Inflammatory macrophage treated with lipopolysaccharide for 1 hour (primary cell): Measurements from ENCODE around the gene TWIST2.

Experiments
- DNase-seq, 2 donors: peaks; one replicate each; pipeline ENCODE4 v3.0.0-alpha.2; 2020 to 2022

Gene TWIST2

DNA sequence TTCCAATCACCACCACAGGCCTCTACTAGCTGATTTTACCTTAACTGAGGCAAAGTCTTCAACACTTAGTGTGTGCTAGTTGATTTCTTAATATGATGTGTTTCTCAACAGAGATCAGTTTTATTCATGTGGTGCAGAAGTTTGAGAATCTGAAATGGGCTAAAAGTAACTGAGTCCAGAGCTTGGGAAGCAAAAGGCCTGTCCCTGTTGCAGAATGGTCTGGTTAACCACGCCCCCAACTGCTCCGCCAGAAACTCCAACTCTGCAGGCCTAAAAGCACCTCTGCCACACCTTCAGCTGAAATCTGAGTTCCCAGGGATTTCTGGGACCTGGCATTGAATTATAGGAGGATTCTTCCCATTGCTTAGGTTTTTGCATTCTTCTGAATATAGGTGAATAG is 44.9 kb downstream of the TWIST2 start:
- DNase-seq: no peak

- no peak for DNase-seq
Observed at GRCh38 chr2:238893349-238894000, 45.6 kb downstream of the TWIST2 start.

GRCh38 chr2:238894226-238894949 is 46.5 kb downstream of the TWIST2 start:
- no peak for DNase-seq

DNA sequence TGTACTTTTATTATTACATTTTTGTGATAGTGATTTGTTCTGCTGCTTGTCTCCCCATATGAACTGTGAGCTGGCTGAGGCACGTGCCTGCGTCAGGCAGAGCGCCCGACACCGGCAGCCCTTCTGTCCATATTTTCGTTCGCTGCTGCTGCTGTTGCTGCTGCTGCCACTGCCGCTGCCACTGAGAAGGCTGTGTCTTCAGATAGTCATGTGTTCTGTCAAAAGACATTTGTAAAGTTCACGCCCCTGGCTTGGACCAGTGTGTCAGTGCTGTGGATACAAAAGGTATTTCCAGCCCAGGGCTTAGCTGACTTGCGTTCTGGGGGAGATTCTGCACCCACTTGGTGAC is 47.0 kb downstream of the TWIST2 start:
- no peak for DNase-seq

- DNase-seq: no peak
Observed at GRCh38 chr2:238895361-238895882, 47.5 kb downstream of the TWIST2 start.

DNA sequence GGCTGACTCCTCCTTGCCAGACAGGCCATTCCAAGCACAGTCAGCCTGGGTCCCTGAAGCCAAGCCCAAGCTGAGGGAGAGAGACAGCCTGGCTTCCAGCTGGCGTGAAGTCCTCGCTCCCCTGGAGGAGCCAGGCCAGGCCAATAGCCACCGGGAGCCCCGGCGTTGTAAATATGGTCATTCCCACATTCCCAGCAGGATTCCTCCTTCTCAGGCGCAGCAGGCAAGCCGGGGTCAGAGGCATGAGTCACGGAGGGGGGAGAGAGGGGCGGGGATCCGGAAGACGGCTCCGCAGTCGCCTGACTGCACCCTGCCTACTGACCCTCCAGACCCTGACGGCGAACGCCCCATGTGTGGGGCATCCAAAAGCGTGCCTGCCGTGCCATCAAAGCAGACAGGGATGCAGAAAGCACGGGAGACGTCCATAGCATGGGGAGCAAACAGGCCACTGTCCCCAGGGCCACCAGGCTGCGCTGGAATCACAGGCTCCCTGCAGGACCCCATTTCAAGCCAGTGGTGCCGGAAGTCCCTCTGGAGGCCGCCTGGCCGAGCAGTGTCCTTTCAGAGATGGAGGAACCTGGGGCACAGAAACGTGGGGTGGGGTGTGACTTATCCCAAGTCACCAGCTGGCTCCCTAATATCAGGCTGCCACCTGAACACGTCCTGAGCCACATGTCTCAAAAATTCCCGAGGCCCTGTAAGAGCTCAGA is 48.2 kb downstream of the TWIST2 start:
- no peak for DNase-seq

GRCh38 chr2:238896641-238897040 is 48.8 kb downstream of the TWIST2 start:
- DNase-seq: no peak

- DNase-seq: no peak
Observed at GRCh38 chr2:238897122-238897880, 49.4 kb downstream of the TWIST2 start.

DNA sequence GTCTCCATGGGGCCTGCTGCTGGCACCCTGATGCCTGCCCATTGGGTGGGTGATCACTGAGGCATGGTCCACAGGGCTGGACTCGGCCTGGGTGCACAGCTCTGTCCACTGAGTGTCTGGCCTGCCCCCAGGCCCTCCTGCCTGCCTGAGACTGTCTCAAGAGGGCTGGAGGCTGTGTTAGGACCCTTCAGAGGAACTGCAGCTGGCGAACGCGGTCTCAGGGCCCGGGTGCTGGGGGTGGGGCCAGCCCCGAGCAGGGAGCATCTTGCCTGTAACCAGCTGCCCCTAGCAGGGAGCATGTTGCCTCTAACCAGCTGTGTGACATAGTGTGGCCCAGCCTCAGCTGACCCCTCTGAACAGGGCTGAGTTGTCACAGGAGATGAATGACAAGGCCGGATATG is 50.0 kb downstream of the TWIST2 start:
- no peak for DNase-seq

GRCh38 chr2:238898534-238899281 is 50.8 kb downstream of the TWIST2 start:
- DNase-seq: no peak

GRCh38 chr2:238899386-238899785 is 51.5 kb downstream of the TWIST2 start:
- no peak for DNase-seq

- DNase-seq: no peak
Observed at GRCh38 chr2:238900511-238900910, 52.6 kb downstream of the TWIST2 start.

GRCh38 chr2:238901461-238902057 is 53.7 kb downstream of the TWIST2 start:
- no peak for DNase-seq

- DNase-seq: no peak
Observed at GRCh38 chr2:238902285-238902684, 54.4 kb downstream of the TWIST2 start.

GRCh38 chr2:238903141-238903540 is 55.3 kb downstream of the TWIST2 start:
- DNase-seq: no peak

DNA sequence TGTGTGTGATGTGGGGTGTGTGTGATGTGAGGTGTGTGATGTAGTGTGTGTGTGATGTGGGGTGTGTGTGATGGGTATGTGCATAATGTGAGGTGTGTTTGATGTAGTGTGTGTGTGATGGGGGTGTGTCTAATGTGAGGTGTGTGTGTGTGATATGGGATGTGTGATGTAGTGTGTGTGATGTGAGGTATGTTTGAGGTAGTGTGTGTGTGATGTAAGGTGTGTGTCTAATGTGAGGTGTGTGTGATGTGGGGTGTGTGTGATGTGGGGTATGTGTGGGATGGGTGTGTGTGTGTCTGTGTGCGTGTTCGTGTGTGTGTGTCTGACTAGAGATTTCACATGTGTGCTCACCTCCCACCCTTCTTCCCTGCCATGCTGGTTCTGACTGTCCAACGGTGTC is 56.3 kb downstream of the TWIST2 start:
- DNase-seq: no peak

DNA sequence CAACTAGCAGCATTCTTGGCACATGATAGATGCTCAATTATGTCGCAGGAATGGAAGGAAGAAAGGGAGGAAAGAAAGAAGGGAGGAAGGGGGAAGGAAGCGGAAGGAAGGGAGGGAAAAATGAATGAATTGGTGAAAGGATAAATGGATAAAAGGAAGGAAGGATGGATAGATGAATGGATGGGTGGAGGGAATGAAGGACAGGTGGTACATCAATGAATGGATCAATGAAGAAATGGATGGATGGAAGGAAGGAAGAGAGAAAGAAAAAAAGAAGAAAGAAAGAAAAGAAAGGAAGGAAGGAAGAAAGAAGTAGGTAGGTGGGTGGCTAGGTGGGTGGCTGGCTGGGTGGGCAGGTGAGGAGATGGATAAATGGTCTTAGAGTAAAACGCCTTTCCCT is 56.8 kb downstream of the TWIST2 start:
- no peak for DNase-seq

GRCh38 chr2:238905224-238905623 is 57.3 kb downstream of the TWIST2 start:
- no peak for DNase-seq

DNA sequence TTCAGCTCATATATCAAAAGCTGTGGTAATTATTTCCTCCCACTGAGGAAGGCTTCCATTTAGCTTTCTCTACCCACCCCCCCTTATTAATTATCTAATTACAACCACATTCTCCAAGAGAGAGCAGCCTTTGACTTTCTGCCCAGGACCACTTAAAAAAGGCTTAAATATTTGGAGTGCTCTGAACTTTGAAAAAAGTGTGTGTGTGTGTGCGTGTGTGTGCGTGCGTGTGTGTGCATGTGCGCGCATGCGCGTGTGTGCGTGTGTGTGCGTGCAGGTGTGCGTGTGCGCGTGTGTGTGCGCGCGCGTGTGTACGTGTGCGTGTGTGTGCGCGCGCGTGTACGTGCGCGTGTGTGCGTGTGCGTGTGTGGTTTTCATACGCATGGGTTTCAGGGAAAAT is 57.8 kb downstream of the TWIST2 start:
- DNase-seq: no peak

DNA sequence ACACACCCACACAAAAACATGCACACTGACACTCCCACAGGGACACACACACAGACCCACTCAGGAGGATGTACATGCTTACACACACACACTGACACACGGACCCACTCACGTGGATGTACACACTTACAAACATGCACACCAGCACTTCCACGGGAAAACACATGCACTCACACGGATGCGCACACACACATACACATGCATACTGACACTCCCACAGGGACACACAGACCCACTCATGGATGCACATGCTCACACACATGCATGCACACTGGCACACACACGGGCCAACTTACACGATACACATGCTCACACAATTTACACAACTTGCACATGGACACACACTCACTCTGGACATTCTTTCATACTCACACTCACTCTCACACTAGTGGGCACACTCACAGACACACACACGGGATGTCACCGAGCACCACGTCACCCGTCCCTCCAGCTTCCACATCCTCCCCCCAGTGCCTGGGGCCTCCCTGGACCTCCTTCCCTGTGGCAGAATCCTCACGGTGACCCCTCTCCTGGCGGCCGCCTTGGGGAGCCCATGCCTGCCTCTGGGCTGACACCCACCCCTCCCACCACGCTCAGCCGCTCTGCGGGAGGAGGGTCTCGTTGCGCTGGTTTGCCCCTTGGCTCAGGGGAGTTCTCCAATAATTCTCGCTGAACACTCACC is 58.5 kb downstream of the TWIST2 start:
- DNase-seq: no peak

DNA sequence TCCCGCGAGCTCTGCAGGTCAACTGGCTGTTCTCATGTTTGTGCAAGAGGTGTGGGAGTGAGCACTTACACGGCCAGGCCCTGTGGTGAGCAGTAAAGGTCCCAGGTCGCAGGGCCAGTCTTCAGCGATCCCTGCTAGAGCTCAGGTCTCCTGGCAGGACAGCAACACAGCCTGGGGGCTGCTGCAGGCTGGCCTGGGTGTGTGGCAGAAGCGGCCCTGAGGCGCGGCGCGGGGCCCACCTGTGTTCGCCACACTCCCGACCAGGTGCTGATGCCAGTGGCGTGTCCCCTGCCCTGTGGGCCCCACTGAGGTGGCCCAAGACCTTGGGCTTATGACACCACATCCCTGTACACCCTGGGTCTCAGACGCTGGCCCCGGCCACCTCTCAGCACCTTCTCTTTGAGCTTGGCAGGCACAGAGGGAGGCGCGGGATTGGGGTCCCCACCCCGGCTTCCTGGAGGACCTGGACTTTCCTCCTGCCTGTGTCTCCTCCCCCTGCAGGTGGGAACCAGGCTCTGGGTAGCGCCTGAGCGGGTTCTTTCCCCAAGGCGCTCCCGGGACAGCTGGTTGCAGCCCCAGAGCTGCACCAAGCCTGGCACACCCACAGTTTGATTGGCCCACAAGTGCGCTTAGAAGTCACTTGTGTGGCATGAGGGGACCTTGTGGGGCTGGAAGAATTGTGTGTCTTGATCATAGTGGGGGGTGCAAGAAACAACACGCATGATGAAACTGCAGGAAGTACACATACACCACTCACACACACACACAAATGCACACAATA is 59.2 kb downstream of the TWIST2 start:
- no peak for DNase-seq
